Measurements from ENCODE around the gene FAM222A.

The FAM222A gene

GRCh38 chr12:109727039-109727723 lies 13.6 kb downstream of the FAM222A start:
- DNase-seq: peak; percentile 34

DNA sequence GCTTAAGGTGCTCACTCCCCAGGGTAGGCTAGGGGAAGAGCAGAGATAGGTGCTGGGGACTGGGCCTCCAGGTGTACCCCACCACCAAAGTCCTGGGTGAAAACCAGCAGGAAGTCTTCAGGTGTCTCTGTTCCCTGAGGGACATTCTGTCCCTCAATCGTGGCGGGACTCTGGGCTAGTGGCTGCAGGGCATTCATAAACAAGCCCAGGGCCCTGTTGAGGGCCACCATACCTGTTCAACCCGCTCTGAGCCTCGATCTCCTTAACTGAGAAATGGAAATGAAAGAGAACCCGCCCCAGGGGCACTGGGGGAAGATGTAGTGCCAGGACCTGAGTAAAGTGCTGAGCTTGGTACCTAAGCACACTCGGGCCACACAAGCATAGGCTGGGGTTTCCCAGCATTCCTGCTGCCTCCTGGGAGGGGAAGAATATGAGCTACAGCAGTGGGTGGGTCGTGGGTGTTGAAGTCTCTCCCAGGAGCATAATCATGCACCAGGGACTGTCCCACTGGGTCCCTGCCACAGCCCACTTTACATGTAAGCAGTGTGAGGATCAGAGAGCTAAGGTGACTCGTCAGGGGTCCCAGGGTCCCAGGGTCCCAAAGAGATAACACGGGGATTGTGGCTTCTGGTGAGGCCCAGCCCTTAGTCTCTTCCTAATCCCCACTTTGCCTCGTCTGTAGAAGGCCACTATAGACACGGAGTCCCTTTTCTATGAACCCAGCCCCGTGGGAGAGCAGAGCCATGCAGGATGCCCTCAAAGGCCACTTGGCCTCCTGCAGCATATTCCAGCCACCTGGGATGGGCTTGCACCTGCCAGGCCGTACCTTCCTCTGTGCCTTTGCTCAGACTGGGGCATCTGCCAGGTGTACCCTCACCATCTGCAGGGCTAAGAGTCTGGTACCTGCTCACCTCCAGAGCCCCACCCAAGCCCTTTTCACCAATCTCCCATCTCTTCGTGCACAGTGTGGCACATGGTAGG lies 14.4 kb downstream of the FAM222A start:
- peak; percentile 59 for DNase-seq

DNA sequence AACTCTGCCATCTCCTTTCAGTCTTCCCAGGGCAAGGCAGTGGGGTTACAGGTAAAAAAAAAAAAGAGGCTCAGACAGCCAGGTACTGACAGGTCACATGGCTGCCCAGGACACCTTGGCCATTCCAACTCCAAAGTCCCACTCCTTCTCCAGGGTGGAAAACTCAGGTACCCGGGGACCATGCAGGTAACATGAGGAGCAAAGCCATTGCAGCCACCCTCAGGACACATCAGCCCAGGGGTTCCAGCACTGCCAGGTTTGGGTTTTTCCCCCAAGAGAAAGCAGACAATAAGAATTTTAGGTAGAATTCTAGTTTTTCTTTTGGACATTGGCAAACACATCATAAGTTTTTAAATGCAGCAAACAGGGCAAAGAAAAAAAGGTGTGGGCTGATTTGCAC lies 15.3 kb downstream of the FAM222A start:
- no peak for DNase-seq

- DNase-seq: peak; percentile 80
Observed at GRCh38 chr12:109729371-109729781, 15.8 kb downstream of the FAM222A start.

GRCh38 chr12:109729801-109730200 lies 16.2 kb downstream of the FAM222A start:
- no peak for DNase-seq

- DNase-seq: no peak
Observed at GRCh38 chr12:109730306-109731145, 16.9 kb downstream of the FAM222A start.

GRCh38 chr12:109731231-109731731 lies 17.7 kb downstream of the FAM222A start:
- no peak for DNase-seq

DNA sequence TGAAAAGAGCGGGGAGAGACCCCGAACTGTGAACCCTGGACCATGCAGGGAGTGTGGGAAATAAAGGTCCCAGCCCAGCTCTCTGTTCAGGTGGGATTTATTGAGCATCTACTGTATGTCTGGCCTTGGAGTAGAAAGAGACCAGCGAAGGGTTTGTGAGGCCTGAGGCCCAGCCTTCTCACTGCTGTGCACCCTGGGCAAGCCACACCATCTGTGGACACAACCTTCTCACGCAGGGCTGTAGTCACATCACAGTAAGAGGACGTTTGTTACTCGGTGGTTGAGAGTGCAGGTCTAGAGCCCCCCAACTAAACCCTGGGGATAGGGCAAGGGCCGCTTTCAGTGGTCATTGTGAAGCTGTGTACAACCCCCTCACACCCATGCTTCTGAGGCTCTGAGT lies 18.2 kb downstream of the FAM222A start:
- DNase-seq: no peak

DNA sequence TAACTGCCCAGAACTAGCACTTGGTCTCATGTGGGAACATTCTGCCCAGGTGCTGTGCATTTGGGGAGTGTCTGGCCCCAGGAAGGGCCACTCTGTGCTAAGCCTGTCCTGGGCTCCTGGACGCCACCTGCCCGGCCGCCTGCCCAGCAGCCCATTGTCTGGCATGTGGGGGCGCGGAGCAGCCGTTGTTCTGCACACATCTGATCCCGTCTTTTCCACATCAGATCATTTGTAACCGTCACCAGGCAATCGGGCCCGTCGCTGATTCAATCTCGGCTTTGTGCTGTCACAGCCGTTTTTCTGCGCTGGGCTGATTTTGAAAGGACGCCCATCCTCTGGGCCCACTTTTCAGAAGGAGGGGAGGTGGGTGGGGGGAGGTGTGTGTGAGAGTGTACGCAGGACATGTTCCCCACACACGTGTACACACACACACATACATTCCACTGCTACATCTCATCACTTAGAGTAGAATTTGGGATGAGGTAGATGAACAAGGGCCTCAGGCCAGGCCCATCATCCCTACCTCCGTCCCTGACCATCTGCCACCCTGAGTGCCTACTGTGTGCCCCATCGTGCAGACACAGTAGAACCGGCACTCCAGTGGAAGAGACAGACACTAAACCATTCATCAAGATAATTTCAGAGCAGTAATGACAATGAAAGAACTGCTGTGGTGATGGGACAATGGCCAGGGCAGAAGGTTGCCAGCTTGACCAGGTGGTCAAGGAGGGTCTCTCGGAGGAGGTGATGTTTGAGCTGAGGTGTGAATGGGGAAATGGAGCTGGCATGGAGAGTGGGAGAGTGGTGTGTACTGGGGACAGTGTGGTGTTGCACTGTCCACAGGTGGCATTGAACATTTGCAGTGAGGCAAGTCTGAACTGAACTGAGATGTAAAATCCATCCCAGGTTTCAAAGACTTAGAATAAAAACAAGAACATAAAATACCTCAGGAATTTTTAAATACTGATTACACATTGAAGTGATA lies 19.0 kb downstream of the FAM222A start:
- no peak for DNase-seq

- DNase-seq: peak; percentile 95
Observed at GRCh38 chr12:109734219-109735000, 20.8 kb downstream of the FAM222A start.

GRCh38 chr12:109735051-109735521 lies 21.5 kb downstream of the FAM222A start:
- no peak for DNase-seq

GRCh38 chr12:109735825-109736551 lies 22.4 kb downstream of the FAM222A start:
- no peak for DNase-seq

GRCh38 chr12:109736552-109737108 lies 23.0 kb downstream of the FAM222A start:
- DNase-seq: no peak

DNA sequence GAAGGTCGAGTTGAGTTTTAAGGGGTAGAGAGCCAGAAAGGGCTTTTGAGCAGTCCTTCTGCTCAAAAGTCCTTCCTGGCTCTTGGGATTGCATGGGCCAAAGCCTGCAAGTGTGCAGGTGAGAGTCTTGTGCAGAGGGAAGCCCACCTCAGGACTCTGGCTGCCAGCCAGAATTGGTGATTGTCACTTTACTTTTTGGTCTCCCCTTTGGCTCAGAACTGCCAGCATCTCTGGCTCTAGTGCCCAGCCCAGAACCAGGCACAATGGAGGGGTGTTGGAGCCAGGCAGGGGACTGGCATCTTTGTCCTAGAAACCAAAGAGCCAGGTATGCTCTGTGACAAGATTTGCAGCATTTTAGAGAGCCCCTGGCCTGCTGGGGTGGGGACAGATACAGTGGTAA lies 23.5 kb downstream of the FAM222A start:
- DNase-seq: no peak

- DNase-seq: no peak
Observed at GRCh38 chr12:109737631-109738030, 24.0 kb downstream of the FAM222A start.

DNA sequence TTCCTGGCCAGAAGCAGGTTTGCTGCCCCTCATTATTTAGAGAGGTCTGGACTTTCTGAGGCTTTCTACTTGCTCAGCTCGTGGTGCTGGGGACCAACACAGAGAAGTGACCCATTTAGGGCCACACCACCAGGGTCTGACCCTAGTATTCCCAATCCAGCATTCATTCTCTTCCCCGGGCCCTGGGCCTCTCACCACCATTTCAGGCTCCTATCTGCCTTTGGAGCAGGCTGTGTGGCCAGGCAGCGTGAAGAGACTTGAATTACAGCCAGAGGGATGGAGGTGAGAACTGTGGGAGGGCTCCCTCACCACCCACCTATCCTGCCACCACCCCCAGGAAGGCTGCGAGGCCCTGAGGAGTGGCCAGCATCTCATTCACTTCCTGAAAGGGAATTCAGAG lies 24.6 kb downstream of the FAM222A start:
- DNase-seq: no peak

DNA sequence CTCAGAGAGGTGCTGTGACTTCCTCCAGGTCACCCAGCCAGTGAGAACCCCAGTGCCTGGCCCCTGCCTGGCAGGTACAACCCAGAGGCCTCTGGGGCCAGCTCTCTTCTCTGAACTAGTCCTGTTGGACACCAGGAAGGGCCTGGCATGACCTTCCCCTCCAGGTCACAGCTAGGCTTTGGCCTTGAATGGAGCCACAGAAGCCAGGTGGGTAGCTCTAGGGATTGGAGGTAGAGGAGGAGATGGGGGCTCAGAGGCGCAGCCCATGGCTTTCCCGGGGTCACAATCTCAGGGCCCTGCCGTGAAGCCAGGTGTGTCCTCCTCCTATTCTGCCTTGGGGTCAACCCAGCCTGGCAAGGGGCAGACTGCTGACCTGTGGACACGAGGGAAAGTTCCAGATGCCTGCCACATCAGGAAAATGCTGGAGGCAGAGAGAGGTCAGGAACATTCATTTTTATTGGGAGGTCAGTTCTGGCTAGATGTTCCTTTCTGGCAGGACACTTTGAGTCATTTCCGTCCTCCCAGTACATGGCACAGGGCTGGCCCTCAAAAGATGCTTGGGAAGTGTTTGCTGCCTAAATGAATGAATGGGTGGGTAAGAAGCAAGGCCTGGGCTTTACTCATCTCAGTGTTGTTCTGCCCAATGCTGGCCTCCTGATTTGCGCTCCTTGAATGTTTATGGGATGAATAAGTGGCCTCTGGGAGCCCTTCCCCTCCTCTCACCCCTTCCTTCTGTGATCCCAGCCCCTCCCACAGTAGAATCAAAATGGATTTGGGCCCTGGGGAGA lies 25.4 kb downstream of the FAM222A start:
- DNase-seq: no peak

Measured in NCI-H2171 treated with DMSO at 0.1 percent for 48 hours (cell line).